ENCODE data around the gene TAS2R1. TPM values are rescaled to one million over a fixed set of nuclear protein-coding genes. Genes with fewer than 3 reads are reported as not detected.

The TAS2R1 gene
- total RNA-seq, 4 donors from 2014 or later: not detected

GRCh38 chr5:9589049-9589835 is 40.9 kb downstream of the TAS2R1 start:
- no peak for DNase-seq (ENCODE audit: low spot score in 2 of 2)
- 86% methylated on average over 7 of the region's 7 CpGs for WGBS

GRCh38 chr5:9588254-9588653 is 41.9 kb downstream of the TAS2R1 start:
- TF ChIP-seq EP300 (IDR thresholded peaks at IDR 0.05) (no peak), CTCF (IDR thresholded peaks at IDR 0.05) (no peak), POLR2AphosphoS5 (IDR thresholded peaks at IDR 0.05) (no peak), POLR2A (IDR thresholded peaks at IDR 0.05) (no peak)
- no peak for DNase-seq (ENCODE audit: low spot score in 2 of 2)
- WGBS: 93% methylated on average over 5 of the region's 6 CpGs
- Histone ChIP-seq H3K36me3 (no peaks in the 10 kb centered on the region), H3K27me3 (no peaks in the 10 kb centered on the region), H3K9me3 (no peaks in the 10 kb centered on the region), H3K4me3 (no peak overlapping the region), H3K4me1 (no peaks in the 10 kb centered on the region), H3K27ac (no peak overlapping the region)

More at GRCh38 chr5:9589049-9589835, 40.9 kb downstream of the TAS2R1 start:
- Histone ChIP-seq H3K27ac (no peak overlapping the region), H3K4me1 (no peaks in the 10 kb centered on the region), H3K36me3 (no peaks in the 10 kb centered on the region), H3K9me3 (no peaks in the 10 kb centered on the region), H3K4me3 (no peak overlapping the region), H3K27me3 (no peaks in the 10 kb centered on the region)
- TF ChIP-seq CTCF (IDR thresholded peaks at IDR 0.05) (no peak), POLR2AphosphoS5 (IDR thresholded peaks at IDR 0.05) (no peak), POLR2A (IDR thresholded peaks at IDR 0.05) (no peak), EP300 (IDR thresholded peaks at IDR 0.05) (no peak)

GRCh38 chr5:9587135-9587534 is 43.0 kb downstream of the TAS2R1 start:
- Histone ChIP-seq H3K4me1 (no peaks in the 10 kb centered on the region), H3K9me3 (no peaks in the 10 kb centered on the region), H3K27ac (no peak overlapping the region), H3K4me3 (no peak overlapping the region), H3K27me3 (no peaks in the 10 kb centered on the region), H3K36me3 (no peaks in the 10 kb centered on the region)
- DNase-seq (ENCODE audit: low spot score in 2 of 2): no peak
- TF ChIP-seq POLR2A (IDR thresholded peaks at IDR 0.05) (no peak), CTCF (IDR thresholded peaks at IDR 0.05) (no peak), EP300 (IDR thresholded peaks at IDR 0.05) (no peak), POLR2AphosphoS5 (IDR thresholded peaks at IDR 0.05) (no peak)

GRCh38 chr5:9582406-9582805 is 47.7 kb downstream of the TAS2R1 start:
- no peak for DNase-seq (ENCODE audit: low spot score in 2 of 2)
- TF ChIP-seq POLR2AphosphoS5 (IDR thresholded peaks at IDR 0.05) (no peak), EP300 (IDR thresholded peaks at IDR 0.05) (no peak), POLR2A (IDR thresholded peaks at IDR 0.05) (no peak), CTCF (IDR thresholded peaks at IDR 0.05) (no peak)
- Histone ChIP-seq H3K9me3 (no peaks in the 10 kb centered on the region), H3K36me3 (no peaks in the 10 kb centered on the region), H3K27ac (no peak overlapping the region), H3K4me1 (no peaks in the 10 kb centered on the region), H3K4me3 (no peak overlapping the region), H3K27me3 (no peaks in the 10 kb centered on the region)
- 52% methylated on average over 2 of the region's 2 CpGs for WGBS

Other genes starting within 250 kb of the TAS2R1 start
- gene SEMA5A, start 84.3 kb downstream of the TAS2R1 start, total RNA-seq: 10 to 100 TPM; 14.5 to 31.7 (median 23.4) TPM

Measured in suprapubic skin (tissue), 4 donors.